Measurements from ENCODE around the gene S100B. TPM values are rescaled to one million over a fixed set of nuclear protein-coding genes. Genes with fewer than 3 reads are reported as not detected.
"Not testable (repeated sequence)": the region's sequence is repeated elsewhere in the genome, so short reads cannot be mapped to it uniquely, and the experiment has no call there.

Gene S100B
- total and polyA plus RNA-seq, 8 donors: 1.4 to 3.5 (median 2.0) TPM

DNA sequence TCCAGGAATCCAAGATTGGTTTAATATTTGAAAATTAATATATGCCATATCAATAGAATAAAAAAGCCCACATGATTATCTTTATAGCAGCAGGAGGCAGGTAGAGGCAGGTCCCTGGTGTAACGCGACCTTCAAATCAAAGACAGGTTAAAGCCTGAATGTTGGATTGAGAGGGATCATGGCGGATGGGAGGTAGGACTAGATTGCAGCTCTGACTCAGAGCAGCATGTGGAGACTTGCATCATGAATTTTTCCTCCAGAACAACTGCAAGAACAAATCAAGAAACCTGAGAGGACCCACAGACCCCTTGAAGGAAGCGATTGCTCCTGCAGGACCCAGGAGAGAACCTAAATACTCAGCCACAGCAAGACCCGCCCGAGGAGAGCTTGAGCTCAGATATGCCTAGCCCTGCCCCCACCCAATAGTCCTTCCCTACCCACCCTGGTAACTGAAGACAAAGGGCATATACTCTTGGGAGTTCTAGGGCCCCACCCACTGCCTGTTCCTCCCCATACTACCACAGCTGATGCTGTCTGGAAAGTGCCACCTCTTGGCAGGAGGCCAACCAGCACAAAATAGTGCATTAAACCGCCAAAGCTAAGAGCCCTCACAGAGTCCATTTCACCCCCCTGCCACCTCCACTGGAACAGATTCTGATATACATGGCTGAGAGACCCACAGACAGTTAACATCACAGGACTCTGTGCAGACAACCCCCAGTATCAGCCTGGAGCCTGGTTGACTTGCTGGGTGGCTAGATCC is 19.5 kb downstream of the S100B start:
- H3K36me3 ChIP-seq: peaks cover 0 to 21% of the 10 kb centered on the region in 2 donors
- intact Hi-C loops (cut with DNase I): no loop called here
- TF ChIP-seq, protein P1, sequence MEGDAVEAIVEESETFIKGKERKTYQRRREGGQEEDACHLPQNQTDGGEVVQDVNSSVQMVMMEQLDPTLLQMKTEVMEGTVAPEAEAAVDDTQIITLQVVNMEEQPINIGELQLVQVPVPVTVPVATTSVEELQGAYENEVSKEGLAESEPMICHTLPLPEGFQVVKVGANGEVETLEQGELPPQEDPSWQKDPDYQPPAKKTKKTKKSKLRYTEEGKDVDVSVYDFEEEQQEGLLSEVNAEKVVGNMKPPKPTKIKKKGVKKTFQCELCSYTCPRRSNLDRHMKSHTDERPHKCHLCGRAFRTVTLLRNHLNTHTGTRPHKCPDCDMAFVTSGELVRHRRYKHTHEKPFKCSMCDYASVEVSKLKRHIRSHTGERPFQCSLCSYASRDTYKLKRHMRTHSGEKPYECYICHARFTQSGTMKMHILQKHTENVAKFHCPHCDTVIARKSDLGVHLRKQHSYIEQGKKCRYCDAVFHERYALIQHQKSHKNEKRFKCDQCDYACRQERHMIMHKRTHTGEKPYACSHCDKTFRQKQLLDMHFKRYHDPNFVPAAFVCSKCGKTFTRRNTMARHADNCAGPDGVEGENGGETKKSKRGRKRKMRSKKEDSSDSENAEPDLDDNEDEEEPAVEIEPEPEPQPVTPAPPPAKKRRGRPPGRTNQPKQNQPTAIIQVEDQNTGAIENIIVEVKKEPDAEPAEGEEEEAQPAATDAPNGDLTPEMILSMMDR (IDR thresholded peaks at IDR 0.05): no peak
- H3K9me3 ChIP-seq: peaks cover 0 to 79% of the 10 kb centered on the region in 2 donors
- H3K27me3 ChIP-seq: no peaks in the 10 kb centered on the region
- no peak overlapping the region for H3K27ac ChIP-seq
- ATAC-seq: no peak
- no peaks in the 10 kb centered on the region for H3K4me1 ChIP-seq
- DNase-seq: no peak
- no peak overlapping the region for H3K4me3 ChIP-seq

DNA sequence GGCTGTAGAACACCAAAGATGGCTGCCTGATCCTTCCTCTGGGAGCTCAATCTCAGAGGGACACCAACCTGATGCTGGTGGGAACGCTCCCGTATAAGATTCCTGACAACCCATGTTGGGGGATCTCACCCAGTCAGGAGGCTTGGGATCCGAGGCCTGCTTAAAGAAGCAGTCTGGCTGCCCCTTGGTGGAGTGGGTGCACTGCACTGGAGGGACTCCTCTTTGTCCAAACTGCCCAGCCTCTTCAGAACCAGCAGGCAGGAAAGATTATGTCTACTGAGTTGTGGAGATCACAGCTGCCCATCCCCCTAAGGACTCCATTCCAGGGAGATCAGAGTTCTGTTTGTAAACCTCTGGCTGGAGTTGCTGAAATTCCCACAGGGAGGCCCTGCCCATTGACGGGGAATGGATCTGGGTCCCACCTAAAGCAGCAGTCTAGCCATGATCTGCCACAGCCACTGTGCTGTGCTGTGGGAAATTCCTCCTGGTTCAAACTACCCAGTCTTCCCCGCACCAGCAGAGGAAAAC is 23.0 kb downstream of the S100B start:
- Histone ChIP-seq H3K4me1 (no peaks in the 10 kb centered on the region), H3K4me3 (no peak overlapping the region), H3K36me3 (peaks cover 0 to 24% of the 10 kb centered on the region in 2 donors), H3K27ac (no peak overlapping the region), H3K27me3 (no peaks in the 10 kb centered on the region), H3K9me3 (peaks cover 0 to 71% of the 10 kb centered on the region in 2 donors)
- DNase-seq (no peak), ATAC-seq (no peak)
- TF ChIP-seq, protein P1 (IDR thresholded peaks at IDR 0.05): no peak
- intact Hi-C loops (cut with DNase I): no loop called here

DNA sequence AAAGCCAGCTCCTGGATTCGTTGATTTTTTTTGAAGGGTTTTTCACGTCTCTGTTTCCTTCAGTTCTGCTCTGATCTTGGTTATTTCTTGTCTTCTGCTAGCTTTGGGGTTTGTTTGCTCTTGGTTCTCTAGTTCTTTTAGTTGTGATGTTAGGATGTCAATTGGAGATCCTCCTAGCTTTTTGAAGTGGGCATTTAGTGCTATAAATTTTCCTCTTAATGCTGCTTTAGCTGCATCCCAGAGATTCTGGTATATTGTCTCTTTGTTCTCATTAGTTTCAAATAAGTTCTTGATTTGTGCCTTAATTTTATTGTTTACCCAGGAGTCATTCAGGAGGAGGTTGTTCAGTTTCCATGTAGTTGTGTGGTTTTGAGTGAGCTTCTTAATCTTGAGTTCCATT is 25.5 kb downstream of the S100B start:
- H3K36me3 ChIP-seq: peaks cover 0 to 24% of the 10 kb centered on the region in 2 donors
- ATAC-seq; DNase-seq; H3K4me3 ChIP-seq; H3K4me1 ChIP-seq; intact Hi-C loops (cut with DNase I); H3K27ac ChIP-seq; H3K27me3 ChIP-seq: not testable (repeated sequence)
- H3K9me3 ChIP-seq: peaks cover 0 to 57% of the 10 kb centered on the region in 2 donors

DNA sequence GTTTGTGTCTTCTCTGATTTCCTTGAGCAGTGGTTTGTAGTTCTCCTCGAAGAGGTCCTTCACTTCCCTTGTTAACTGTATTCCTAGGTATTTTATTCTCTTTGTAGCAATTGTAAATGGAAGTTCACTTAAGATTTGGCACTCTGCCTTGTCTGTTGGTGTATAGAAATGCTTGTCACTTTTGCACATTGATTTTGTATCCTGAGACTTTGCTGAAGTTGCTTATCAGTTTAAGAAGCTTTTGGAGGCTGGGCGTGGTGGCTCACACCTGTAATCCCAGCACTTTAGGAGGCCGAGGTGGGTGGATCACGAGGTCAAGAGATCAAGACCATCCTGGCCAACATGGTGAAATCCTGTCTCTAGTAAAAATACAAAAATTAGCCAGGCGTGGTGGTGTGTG is 27.1 kb downstream of the S100B start:
- H3K27me3 ChIP-seq; DNase-seq; H3K4me3 ChIP-seq; ATAC-seq; H3K27ac ChIP-seq; H3K4me1 ChIP-seq; intact Hi-C loops (cut with DNase I): not testable (repeated sequence)
- Histone ChIP-seq H3K36me3 (peaks cover 0 to 27% of the 10 kb centered on the region in 2 donors), H3K9me3 (peaks cover 0 to 52% of the 10 kb centered on the region in 2 donors)

DNA sequence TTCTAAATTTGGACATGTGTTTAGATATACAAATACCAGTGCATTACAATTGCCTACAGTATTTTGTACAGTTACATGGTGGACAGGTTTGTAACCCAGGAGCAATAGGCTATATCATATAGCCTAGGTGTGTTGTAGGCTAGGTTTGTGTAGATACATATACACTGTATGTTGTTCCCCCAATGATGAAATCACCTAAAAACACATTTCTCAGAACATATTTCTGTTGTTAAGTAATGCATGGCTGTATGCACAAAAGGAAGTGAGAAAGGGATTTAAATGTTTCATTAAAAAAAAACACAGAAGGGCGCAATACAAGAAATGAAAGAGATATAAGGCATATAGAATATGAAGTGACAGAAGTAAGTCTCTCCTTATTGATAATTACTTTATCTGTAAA is 32.0 kb downstream of the S100B start:
- Histone ChIP-seq H3K4me3 (no peak overlapping the region), H3K4me1 (no peaks in the 10 kb centered on the region), H3K27me3 (no peaks in the 10 kb centered on the region), H3K27ac (no peak overlapping the region), H3K9me3 (peaks cover 0 to 13% of the 10 kb centered on the region in 2 donors), H3K36me3 (peaks cover 0 to 47% of the 10 kb centered on the region in 2 donors)
- DNase-seq (no peak), ATAC-seq (no peak)
- TF ChIP-seq, protein P1 (IDR thresholded peaks at IDR 0.05): no peak
- intact Hi-C loops (cut with DNase I): no loop called here

DNA sequence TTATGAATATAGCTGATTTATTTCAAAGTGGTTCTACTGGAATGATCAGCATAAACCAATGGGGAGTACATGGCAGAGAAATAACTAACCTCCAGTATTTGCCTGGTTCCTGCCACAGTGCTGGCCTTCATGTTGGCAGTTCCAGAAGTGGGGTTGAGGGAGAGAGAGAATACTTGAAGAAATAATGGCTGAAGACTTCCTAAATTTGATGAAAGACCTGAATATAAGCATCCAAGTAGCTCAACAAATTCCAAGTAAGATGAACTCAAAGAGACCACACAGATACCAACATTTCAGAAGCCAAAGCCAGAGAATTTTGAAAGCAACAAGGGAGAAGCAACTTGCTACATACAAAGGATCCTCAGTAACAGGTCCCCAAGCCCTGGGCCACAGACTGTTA is 34.3 kb downstream of the S100B start:
- H3K36me3 ChIP-seq: peaks cover 0 to 69% of the 10 kb centered on the region in 2 donors
- H3K4me1 ChIP-seq: no peaks in the 10 kb centered on the region
- TF ChIP-seq, protein P1 (IDR thresholded peaks at IDR 0.05): no peak
- no peak overlapping the region for H3K4me3 ChIP-seq
- H3K27me3 ChIP-seq: no peaks in the 10 kb centered on the region
- DNase-seq: no peak
- intact Hi-C loops (cut with DNase I): no loop called here
- H3K27ac ChIP-seq: no peak overlapping the region
- no peak for ATAC-seq
- H3K9me3 ChIP-seq: peaks cover 0 to 13% of the 10 kb centered on the region in 2 donors

All from left lung (tissue), 10 donors.